ENCODE results near the gene CHRNB2. TPM values are rescaled to one million over a fixed set of nuclear protein-coding genes. Genes with fewer than 3 reads are reported as not detected.

Gene CHRNB2
- total and polyA plus RNA-seq, 4 donors, result 5.8 to 24.1 (median 19.1) TPM

DNA sequence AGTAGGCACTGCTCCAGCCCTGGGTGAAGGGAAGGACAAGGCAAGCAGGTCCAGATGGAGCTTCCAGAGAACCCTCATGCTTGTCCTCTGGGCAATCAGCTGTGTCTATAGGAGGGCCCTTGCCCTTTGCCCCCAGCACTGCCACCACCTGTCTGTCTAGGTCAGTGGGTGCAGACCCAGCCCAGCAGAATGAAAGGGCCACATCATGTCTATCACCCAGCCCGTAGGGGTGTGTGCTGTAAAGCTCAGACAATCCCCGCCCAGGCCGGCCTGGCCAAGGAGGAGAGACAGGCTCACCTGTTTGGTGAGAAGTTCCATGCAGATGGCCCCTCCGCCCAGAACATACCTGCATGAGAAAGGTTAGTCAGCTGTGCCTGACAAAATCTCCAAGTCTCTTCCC lies 16.1 kb upstream of the CHRNB2 start:
- 96% methylated on average over 3 of the region's 4 CpGs for WGBS (ENCODE audit: insufficient coverage)
- no peaks in the 10 kb centered on the region for H3K9me3 ChIP-seq (ENCODE audit: control insufficient read depth, insufficient read depth, low read length)
- no peak for DNase-seq (ENCODE audit: low read depth in 4 of 6, low spot score in 6 of 6)

DNA sequence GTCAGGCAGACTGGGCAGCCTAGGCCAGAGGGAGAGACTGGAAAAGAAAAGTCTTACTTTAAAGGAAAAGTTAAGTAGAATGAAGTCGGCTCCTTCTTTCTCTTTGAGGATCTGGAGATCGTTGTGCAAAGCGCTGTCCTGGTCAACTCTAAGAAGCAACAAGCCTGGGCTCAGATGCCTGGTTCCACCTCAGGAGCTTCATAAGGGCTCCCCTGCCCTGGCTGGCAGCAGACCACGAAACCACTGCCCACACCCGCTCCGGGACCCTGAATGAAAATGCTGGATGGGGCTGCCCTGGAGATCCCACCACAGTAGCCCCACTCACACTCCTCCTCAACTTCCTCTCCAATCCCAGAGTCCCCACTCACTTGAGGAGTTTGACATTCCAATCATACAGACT lies 15.5 kb upstream of the CHRNB2 start:
- Histone ChIP-seq H3K4me3 (ENCODE audit: low read depth, low read length) (no peak overlapping the region), H3K4me1 (ENCODE audit: control insufficient read depth, insufficient read depth, low read length) (peaks cover 9% of the 10 kb centered on the region), H3K27me3 (ENCODE audit: control insufficient read depth, insufficient read depth, low read length) (no peaks in the 10 kb centered on the region), H3K27ac (ENCODE audit: low read depth, low read length) (no peak overlapping the region), H3K9me3 (ENCODE audit: control insufficient read depth, insufficient read depth, low read length) (no peaks in the 10 kb centered on the region), H3K36me3 (ENCODE audit: control insufficient read depth, insufficient read depth, low read length) (peaks cover 62% of the 10 kb centered on the region)
- 98% methylated on average over 6 of the region's 6 CpGs for WGBS (ENCODE audit: insufficient coverage)
- no peak for DNase-seq (ENCODE audit: low read depth in 4 of 6, low spot score in 6 of 6)

More for the DNA sequence above, 16.1 kb upstream of the CHRNB2 start:
- Histone ChIP-seq H3K27ac (ENCODE audit: low read depth, low read length) (no peak overlapping the region), H3K4me1 (ENCODE audit: control insufficient read depth, insufficient read depth, low read length) (peaks cover 7% of the 10 kb centered on the region), H3K4me3 (ENCODE audit: low read depth, low read length) (no peak overlapping the region), H3K27me3 (ENCODE audit: control insufficient read depth, insufficient read depth, low read length) (no peaks in the 10 kb centered on the region), H3K36me3 (ENCODE audit: control insufficient read depth, insufficient read depth, low read length) (peaks cover 62% of the 10 kb centered on the region)

DNA sequence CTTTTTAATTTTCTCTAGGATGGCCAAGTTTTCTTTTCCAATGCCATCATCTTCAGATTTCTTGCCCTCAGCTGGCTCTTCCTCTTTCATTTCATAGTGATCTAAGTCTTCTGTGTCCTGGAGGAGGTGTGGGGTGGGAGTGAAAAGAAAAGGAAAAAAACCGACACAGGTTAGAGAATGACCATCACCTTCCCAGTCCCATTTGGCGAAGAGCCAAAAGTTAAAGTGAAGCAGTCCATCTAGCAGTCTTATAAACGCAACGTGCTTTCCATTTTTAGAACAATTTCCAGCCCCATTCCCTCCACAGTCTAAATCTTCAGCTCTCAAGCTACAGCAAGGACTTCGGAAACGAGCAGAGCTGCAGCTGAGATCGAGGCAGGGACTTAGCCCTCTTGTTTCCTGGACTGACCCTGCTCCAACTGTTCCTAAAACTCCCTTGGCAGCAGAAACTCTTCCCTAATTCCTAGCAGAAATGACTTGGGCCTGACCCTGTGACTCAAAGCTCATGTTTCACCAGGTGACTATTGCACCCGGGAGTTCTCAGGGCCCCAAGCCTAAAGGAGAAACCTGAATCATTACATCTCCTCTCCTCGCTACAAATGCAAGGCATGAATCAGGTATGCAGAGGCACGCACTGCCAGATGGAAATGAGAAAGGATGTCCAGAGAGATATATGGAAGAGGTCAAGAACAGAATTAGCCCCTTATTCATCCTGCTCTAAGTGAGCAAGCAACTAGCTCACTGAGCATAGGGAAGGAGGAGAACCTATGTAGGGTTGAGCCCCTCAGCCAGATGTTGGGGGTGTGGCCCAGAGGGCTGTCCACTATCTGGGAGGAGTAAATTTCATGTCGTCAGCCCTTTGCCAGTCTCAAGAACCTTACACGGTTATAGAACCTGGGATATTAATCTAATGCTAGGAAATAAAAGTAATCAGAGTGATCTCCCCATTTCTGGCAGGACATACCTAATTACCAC lies 14.2 kb upstream of the CHRNB2 start:
- Histone ChIP-seq H3K4me3 (ENCODE audit: low read depth, low read length) (no peak overlapping the region), H3K27ac (ENCODE audit: low read depth, low read length) (no peak overlapping the region), H3K4me1 (ENCODE audit: control insufficient read depth, insufficient read depth, low read length) (peaks cover 13% of the 10 kb centered on the region), H3K36me3 (ENCODE audit: control insufficient read depth, insufficient read depth, low read length) (peaks cover 62% of the 10 kb centered on the region), H3K27me3 (ENCODE audit: control insufficient read depth, insufficient read depth, low read length) (no peaks in the 10 kb centered on the region), H3K9me3 (ENCODE audit: control insufficient read depth, insufficient read depth, low read length) (no peaks in the 10 kb centered on the region)
- no peak for DNase-seq (ENCODE audit: low read depth in 4 of 6, low spot score in 6 of 6)
- 95% methylated on average over 6 of the region's 12 CpGs for WGBS (ENCODE audit: insufficient coverage)

DNA sequence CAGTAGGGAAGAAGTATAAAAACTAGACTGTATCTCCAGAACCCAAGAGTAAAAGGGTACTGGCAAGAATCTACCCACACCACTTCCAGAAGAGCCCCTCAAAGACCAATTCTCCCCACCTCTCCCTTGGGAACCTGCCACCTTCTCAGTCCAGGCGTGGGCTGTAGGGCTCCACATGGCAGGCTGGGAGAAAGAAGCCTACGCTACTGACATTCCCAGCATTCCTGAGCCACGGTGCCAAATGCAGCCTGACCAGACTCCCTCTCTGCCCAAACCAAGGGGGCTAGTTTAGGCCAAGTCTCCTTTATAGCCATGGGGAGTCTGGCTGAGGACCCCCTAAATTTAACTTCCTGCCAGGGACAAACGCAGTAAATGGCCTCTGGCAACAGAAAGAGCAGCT lies 11.2 kb upstream of the CHRNB2 start:
- Histone ChIP-seq H3K27me3 (ENCODE audit: control insufficient read depth, insufficient read depth, low read length) (no peaks in the 10 kb centered on the region), H3K9me3 (ENCODE audit: control insufficient read depth, insufficient read depth, low read length) (no peaks in the 10 kb centered on the region), H3K27ac (ENCODE audit: low read depth, low read length) (no peak overlapping the region), H3K4me1 (ENCODE audit: control insufficient read depth, insufficient read depth, low read length) (peaks cover 22% of the 10 kb centered on the region), H3K4me3 (ENCODE audit: low read depth, low read length) (no peak overlapping the region), H3K36me3 (ENCODE audit: control insufficient read depth, insufficient read depth, low read length) (peaks cover 40% of the 10 kb centered on the region)
- 14% methylated on average over 3 of the region's 4 CpGs for WGBS (ENCODE audit: insufficient coverage)
- no peak for DNase-seq (ENCODE audit: low read depth in 4 of 6, low spot score in 6 of 6)

DNA sequence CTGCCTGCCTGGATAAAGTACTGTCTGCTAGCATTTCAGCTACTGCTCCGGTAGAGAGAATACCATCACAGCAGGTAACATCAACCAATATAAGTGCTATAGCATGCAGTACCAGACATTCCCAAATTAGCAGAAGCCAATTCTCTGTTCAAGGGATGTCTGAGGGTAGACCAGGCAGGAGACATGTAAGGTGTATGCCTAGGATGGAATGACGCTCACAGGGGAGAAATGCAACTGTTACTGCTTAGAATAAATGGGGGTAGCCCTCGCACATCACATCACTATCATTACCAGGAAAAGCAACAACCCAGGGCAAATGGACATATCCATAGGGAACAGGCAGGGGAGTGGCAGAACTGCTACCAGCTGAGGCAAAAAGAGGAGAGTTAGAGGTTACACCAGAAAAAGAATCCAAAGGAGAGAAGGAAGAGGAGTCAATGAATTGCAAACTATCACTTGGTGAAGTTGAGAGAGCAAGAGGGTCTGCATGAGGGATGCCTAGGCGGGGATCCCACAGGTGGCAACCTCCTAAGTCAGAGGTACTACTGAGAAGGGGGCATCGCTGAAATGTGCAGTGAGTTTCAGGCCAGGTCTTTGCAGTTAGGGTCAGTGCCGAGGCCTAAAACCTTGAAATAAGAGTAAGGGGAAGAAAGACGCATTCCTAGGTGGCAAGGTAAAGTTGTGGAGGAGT lies 10.2 kb upstream of the CHRNB2 start:
- DNase-seq (ENCODE audit: low read depth in 4 of 6, low spot score in 6 of 6), result no peak
- Histone ChIP-seq H3K36me3 (ENCODE audit: control insufficient read depth, insufficient read depth, low read length) (peaks cover 31% of the 10 kb centered on the region), H3K27ac (ENCODE audit: low read depth, low read length) (no peak overlapping the region), H3K4me3 (ENCODE audit: low read depth, low read length) (peak overlapping the region; percentile 64), H3K9me3 (ENCODE audit: control insufficient read depth, insufficient read depth, low read length) (no peaks in the 10 kb centered on the region), H3K27me3 (ENCODE audit: control insufficient read depth, insufficient read depth, low read length) (no peaks in the 10 kb centered on the region), H3K4me1 (ENCODE audit: control insufficient read depth, insufficient read depth, low read length) (peaks cover 22% of the 10 kb centered on the region)
- WGBS (ENCODE audit: insufficient coverage), result 15% methylated on average over 5 of the region's 7 CpGs

DNA sequence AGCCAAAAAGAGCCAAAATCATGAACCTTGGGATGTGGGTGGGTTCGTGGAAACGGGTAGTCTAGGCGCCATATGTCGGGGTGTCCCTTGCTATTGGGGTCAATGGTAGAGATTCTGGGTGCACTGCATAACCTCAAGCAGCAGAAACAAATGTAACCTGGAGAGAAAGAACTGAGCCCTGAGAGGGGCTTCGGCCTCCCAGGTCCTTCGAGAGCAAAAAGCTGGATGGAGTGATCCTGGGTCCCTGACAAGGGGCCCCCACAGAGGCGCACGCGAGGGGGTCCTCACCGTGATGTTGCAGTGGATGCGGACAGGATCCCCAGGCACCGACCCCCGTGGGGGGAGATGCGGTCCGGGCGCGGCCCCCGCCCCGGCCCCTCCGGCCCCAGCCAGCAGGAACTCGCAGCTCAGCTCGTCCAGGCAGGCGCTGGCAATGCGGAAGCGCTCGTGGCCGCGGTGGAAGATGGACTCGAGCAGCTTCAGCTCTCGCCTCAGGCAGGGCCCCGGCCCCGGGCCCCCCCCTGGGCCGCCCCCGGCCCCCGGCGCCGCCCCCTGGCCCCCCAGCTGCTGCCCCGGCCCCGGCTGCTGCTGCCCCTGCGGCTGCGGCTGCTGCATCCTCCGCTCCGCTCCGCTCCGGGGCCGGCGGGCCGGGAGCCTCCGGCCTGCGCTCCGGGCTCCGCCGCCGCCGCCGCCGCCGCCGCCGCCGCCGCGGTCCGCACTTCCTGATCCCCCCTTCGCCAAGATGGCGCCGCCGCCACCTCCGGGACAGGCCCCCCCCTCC lies 9.4 kb upstream of the CHRNB2 start, which contains the start of gene UBE2Q1:
Gene UBE2Q1, minus strand, starts transcription at position 724 of the 781 bp plus-strand sequence. Its CDS starts 109 bp downstream, at position 615.
- Histone ChIP-seq H3K27ac (ENCODE audit: low read depth, low read length) (peak within 1 kb of the TSS; percentile 96), H3K36me3 (ENCODE audit: control insufficient read depth, insufficient read depth, low read length) (peaks cover 23% of the 10 kb centered on the region), H3K9me3 (ENCODE audit: control insufficient read depth, insufficient read depth, low read length) (no peaks in the 10 kb centered on the region), H3K27me3 (ENCODE audit: control insufficient read depth, insufficient read depth, low read length) (no peaks in the 10 kb centered on the region), H3K4me1 (ENCODE audit: control insufficient read depth, insufficient read depth, low read length) (peaks cover 22% of the 10 kb centered on the region), H3K4me3 (ENCODE audit: low read depth, low read length) (peak within 1 kb of the TSS; percentile 68)
- whole genome bisulfite sequencing (ENCODE audit: insufficient coverage), result under 1% methylated on average over 66 of the region's 69 CpGs
- peak in 2 of 6 donors; percentile 22 to 43 for DNase-seq (ENCODE audit: low read depth in 4 of 6, low spot score in 6 of 6)

DNA sequence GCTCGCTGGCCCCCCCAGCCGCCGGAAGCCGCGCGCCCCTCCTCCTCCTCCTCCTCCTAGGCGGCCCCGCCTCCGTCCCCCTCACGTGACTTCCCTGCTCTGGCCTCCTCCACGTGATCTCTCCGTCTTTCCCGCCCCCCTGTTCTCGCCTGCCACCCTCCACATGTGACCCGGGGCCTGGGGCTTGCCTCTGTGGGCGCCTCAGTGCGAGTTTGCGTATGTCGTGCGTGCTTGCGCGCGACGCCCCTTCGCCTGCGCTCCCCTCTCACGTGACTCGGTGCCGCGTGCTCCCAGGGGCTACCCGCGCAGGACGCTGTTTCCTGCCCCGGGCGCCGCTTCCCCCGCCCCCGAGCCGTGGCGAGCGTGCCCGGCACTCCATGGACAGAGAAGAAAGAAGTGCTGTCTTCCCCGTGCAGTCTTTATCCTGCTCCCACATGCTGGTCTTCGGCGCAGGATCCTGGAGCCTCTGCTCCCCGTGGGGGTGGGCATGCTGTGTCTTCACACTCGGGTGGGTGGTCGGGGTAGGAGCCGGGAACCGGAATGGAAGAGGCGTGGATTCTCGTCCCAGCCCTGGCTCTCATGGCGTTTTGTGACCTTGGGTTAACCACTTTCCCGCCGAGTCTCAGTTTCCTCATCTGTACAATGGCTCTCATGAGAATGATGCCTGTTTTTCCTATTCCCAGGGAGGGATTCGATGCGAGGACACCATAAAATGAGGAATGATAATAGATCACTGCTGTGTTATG lies 8.7 kb upstream of the CHRNB2 start:
- Histone ChIP-seq H3K36me3 (ENCODE audit: control insufficient read depth, insufficient read depth, low read length) (peaks cover 17% of the 10 kb centered on the region), H3K27me3 (ENCODE audit: control insufficient read depth, insufficient read depth, low read length) (no peaks in the 10 kb centered on the region), H3K27ac (ENCODE audit: low read depth, low read length) (peak overlapping the region; percentile 96), H3K4me1 (ENCODE audit: control insufficient read depth, insufficient read depth, low read length) (peaks cover 22% of the 10 kb centered on the region), H3K9me3 (ENCODE audit: control insufficient read depth, insufficient read depth, low read length) (no peaks in the 10 kb centered on the region), H3K4me3 (ENCODE audit: low read depth, low read length) (peak overlapping the region; percentile 68)
- DNase-seq (ENCODE audit: low read depth in 4 of 6, low spot score in 6 of 6), result peak; percentile 91 to 100 (median 98)
- 0% methylated on average over 54 of the region's 57 CpGs for WGBS (ENCODE audit: insufficient coverage)

DNA sequence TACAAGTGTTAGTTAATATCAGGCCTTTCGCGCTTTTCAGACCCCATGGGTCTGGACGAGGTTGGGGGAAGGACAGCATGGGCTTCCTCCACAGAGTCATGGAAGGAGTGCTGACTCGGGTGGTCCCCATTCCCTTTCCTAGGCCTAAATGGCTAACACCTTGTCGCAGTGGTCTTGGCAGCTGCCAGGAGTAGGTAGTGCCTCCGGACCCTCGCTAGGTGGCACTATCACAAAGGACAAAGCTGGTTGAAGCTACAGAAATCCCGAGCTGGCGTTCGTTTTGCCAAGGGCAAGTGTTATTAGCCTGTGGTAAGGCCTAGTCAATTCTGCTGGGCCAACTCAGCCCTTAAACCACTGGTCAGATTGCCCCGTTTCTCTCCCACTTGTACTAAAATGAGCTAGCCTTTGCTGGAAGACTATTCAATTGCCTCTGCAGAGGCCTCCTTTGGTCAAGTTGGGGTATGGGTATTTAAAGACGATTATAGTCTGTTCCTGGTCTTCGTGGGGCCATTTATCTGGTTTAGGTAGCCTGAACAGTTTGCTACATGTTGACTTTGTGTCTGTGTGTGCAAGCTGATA lies 8.0 kb upstream of the CHRNB2 start:
- Histone ChIP-seq H3K36me3 (ENCODE audit: control insufficient read depth, insufficient read depth, low read length) (peaks cover 13% of the 10 kb centered on the region), H3K4me1 (ENCODE audit: control insufficient read depth, insufficient read depth, low read length) (peaks cover 22% of the 10 kb centered on the region), H3K4me3 (ENCODE audit: low read depth, low read length) (peak overlapping the region; percentile 68), H3K27me3 (ENCODE audit: control insufficient read depth, insufficient read depth, low read length) (no peaks in the 10 kb centered on the region), H3K27ac (ENCODE audit: low read depth, low read length) (peak overlapping the region; percentile 96), H3K9me3 (ENCODE audit: control insufficient read depth, insufficient read depth, low read length) (no peaks in the 10 kb centered on the region)
- WGBS (ENCODE audit: insufficient coverage), result 3% methylated on average over 12 of the region's 13 CpGs
- peak; percentile 86 to 98 (median 91) for DNase-seq (ENCODE audit: low read depth in 4 of 6, low spot score in 6 of 6)
